HFF-Myc (cell line): ENCODE results near the gene SETD2.
"Not testable (repeated sequence)": the region's sequence is repeated elsewhere in the genome, so short reads cannot be mapped to it uniquely, and the experiment has no call there.

Experiments used
- DNase-seq: peaks from one replicate; pipeline ENCODE4 v3.0.0-alpha.2; 2011; ENCODE audit warnings: low read depth; ENCODE audit errors: extremely low read depth
- H3K4me3 ChIP-seq: replicated peaks from 2 replicates; pipeline ENCODE4 v1.5.1; 2011; ENCODE audit warnings: low read depth, mild to moderate bottlenecking, control low read depth, low read length
- CTCF ChIP-seq: IDR thresholded peaks from 2 replicates; pipeline ENCODE4 v1.5.1; 2012; ENCODE audit warnings: mild to moderate bottlenecking, low read depth, low read length, control low read depth; ENCODE audit errors: missing control alignments

Gene SETD2

GRCh38 chr3:47164007-47164881 lies at the start of gene SETD2:
SETD2 (minus strand) TSS chr3:47164113; CDS start chr3:47163924, 189 bp downstream.
- DNase-seq = peak; percentile 49
- no peak for TF ChIP-seq CTCF
- H3K4me3 ChIP-seq = peak within 1 kb of the TSS; percentile 83

GRCh38 chr3:47210863-47211405 lies 47.0 kb upstream of the SETD2 start:
- H3K4me3 ChIP-seq = no peak overlapping the region
- DNase-seq = no peak
- TF ChIP-seq CTCF = no peak

- DNase-seq, H3K4me3 ChIP-seq: not testable (repeated sequence)
These were observed 42.1 kb upstream of the SETD2 start for GRCh38 chr3:47206022-47206421.

GRCh38 chr3:47204875-47205274 lies 41.0 kb upstream of the SETD2 start:
- H3K4me3 ChIP-seq = no peak overlapping the region
- DNase-seq = no peak
- no peak for TF ChIP-seq CTCF

GRCh38 chr3:47202542-47202941 lies 38.6 kb upstream of the SETD2 start:
- no peak overlapping the region for H3K4me3 ChIP-seq
- no peak for TF ChIP-seq CTCF
- DNase-seq = no peak

- H3K4me3 ChIP-seq = no peak overlapping the region
These were observed 33.4 kb upstream of the SETD2 start for GRCh38 chr3:47197287-47197686.

More at GRCh38 chr3:47197287-47197686, 33.4 kb upstream of the SETD2 start:
- TF ChIP-seq CTCF = no peak
- DNase-seq = no peak
